Psoas muscle (tissue), 8 donors: ENCODE measurements around the gene MSL3. TPM values are rescaled to one million over a fixed set of nuclear protein-coding genes. Genes with fewer than 3 reads are reported as not detected.

Experiments
- ATAC-seq, 4 donors: fragments of 200-7000 bp; cut with Tn5 transposase; one replicate each; pipeline ENCODE4 v1.9.1; 2020; ENCODE audit warnings: moderate library complexity in 3 of 4, mild to moderate bottlenecking in 2 of 4
- DNase-seq, 2 donors: peaks; one replicate each; pipeline ENCODE4 v3.0.0-alpha.2; 2020
- H3K27ac ChIP-seq: fragments of 200-600 bp; one replicate; pipeline ENCODE4 v1.8.0; 2022
- H3K27me3 ChIP-seq, 3 donors: fragments of 200-600 bp in 1 of 3; one replicate each; pipeline versions ENCODE4 v1.6.1 to v1.8.0; 2013 to 2022; ENCODE audit warnings: low read length in 2 of 3, mild to moderate bottlenecking in 2 of 3, moderate library complexity in 1 of 3; ENCODE audit not compliant: insufficient read depth in 3 of 3
- H3K36me3 ChIP-seq, 2 donors: fragments of 200-600 bp in 1 of 2; one replicate each; pipeline versions ENCODE4 v1.6.1 to v1.8.0; 2013 to 2022; ENCODE audit warnings: low read depth in 1 of 2, mild to moderate bottlenecking in 1 of 2, moderate library complexity in 1 of 2; ENCODE audit not compliant: insufficient read depth in 1 of 2
- H3K4me1 ChIP-seq: fragments of 200-600 bp; one replicate; pipeline ENCODE4 v1.8.0; 2022
- H3K4me3 ChIP-seq: fragments of 200-600 bp; one replicate; pipeline ENCODE4 v1.8.0; 2022; ENCODE audit warnings: mild to moderate bottlenecking
- H3K9me3 ChIP-seq: fragments of 200-600 bp; one replicate; pipeline ENCODE4 v1.8.0; 2022
- WGBS, 3 donors: extraction: QIAGEN DNeasy Blood & Tissue Kit; methylation state at CpG; one replicate each; pipeline versions ENCODE4 v1.1.6 to v1.1.7; 2013; 5-methylcytosine and 5-hydroxymethylcytosine counted together
- intact Hi-C, 2 donors: fragments of 100-400 bp; cut with DNase I; formaldehyde crosslinking; loops; one replicate each; pipeline versions ENCODE4 v1.11.0 to v1.14.2; 2022
- polyA plus RNA-seq, 3 donors: library from polyadenylated mRNA; stranded (reverse); fragments of 200-250 nt; gene quantifications; one replicate each; pipeline ENCODE4 v1.2.3, GENCODE V29; 2013
- total RNA-seq, 4 donors: library from RNA; stranded (reverse); fragmentation: NEBNext Ultra II Directional in 2 of 4; extraction: Animal tissue kit (Norgen Biotek cat#: 25700) in 2 of 4; gene quantifications; one replicate each; pipeline versions ENCODE4 v1.2.1 to v1.2.4, GENCODE V29; 2021 to 2023
- TF ChIP-seq, protein P1 (sequence below): fragments of 200-600 bp; IDR thresholded peaks from one replicate; pipeline ENCODE4 v1.8.0; 2022; ENCODE audit warnings: antibody characterized with exemption
- donor health status: healthy with polysubstance abuse.
- donor health status: DM: no; HTN: no; CAD: no; lungs with moderate emphysema.
- donor health status: Bipolar disorder and iron deficiency.
- donor health status: healthy.
- donor health status: DM: yes; HTN: yes; CAD: no.
- donor health status: DM: no; HTN: no; CAD: no.
- donor health status: DM: no; HTN: no; CAD: no.
- donor health status: DM: yes; HTN: yes; CAD: no.

The MSL3 gene
- total and polyA plus RNA-seq, 7 donors, result 19.1 to 52.3 (median 21.3) TPM

- Histone ChIP-seq H3K4me3 (peak overlapping the region; percentile 75), H3K4me1 (peaks cover 9% of the 10 kb centered on the region), H3K27ac (peak overlapping the region; percentile 92), H3K36me3 (peaks cover 6 to 40% of the 10 kb centered on the region in 2 donors), H3K27me3 (no peaks in the 10 kb centered on the region), H3K9me3 (no peaks in the 10 kb centered on the region)
- intact Hi-C loops, result loop anchor here (5.0 to 10.0 kb wide), 2 partner anchors 37 to 615 kb away; no protein-coding TSS in a partner anchor
- peak; percentile 75 to 83 for DNase-seq
- WGBS, 3 donors, result 3 to 23% (median 5%) methylated on average over 13 of the region's 13 CpGs
- TF ChIP-seq, protein P1, sequence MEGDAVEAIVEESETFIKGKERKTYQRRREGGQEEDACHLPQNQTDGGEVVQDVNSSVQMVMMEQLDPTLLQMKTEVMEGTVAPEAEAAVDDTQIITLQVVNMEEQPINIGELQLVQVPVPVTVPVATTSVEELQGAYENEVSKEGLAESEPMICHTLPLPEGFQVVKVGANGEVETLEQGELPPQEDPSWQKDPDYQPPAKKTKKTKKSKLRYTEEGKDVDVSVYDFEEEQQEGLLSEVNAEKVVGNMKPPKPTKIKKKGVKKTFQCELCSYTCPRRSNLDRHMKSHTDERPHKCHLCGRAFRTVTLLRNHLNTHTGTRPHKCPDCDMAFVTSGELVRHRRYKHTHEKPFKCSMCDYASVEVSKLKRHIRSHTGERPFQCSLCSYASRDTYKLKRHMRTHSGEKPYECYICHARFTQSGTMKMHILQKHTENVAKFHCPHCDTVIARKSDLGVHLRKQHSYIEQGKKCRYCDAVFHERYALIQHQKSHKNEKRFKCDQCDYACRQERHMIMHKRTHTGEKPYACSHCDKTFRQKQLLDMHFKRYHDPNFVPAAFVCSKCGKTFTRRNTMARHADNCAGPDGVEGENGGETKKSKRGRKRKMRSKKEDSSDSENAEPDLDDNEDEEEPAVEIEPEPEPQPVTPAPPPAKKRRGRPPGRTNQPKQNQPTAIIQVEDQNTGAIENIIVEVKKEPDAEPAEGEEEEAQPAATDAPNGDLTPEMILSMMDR, result no peak
- ATAC-seq, result peak; percentile 82 to 88 (median 84)
Observed at GRCh38 chrX:11759461-11760311, 1.6 kb downstream of the MSL3 start.

DNA sequence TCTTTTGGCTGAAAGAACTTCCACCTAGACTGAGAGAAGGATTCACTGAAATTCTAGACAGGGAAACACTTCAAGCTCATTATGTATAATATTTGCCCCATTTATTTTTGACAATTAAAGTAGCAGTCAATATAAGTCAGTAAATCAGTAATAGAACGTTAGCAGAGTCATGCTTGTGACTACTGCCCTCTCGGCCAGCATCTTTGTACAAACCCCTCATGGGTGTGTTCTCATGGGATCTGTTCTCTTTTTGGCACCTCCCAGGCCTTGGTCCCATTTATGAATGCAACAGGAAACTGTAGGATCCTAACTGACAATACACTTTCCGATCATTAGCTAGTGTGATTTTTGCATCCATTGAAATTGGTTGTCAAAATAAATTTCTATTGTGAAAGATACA lies 2.9 kb downstream of the MSL3 start:
- intact Hi-C loops, result loop anchor here in 1 of 2 donors (10.0 kb wide), 1 partner anchor 616 kb away; no protein-coding TSS in a partner anchor

DNA sequence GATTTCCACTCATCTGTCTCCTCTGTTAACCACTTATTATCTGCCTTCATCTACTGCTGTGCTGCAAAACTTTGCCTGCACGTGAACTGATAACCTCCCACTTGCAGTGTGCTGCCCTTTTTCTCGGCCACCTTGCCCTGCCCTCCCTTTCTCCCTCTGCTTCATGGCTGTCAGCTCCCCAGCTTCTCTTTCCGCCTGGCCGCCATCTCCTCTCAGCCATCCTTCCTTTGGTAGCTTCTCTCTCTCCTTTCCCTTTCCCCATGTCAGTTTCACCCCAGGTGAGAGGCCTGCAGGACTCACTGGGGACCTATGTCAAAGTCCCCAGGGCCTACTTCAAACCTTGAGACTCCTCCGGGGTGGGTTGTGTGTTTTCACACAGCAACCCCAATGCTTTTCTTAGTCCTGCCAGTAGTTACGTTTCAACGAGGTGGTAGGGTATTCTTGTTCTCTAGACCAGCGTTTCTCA lies 6.6 kb downstream of the MSL3 start:
- peaks cover 11 to 84% of the 10 kb centered on the region in 2 donors for H3K36me3 ChIP-seq
- H3K4me1 ChIP-seq, result peaks cover 4% of the 10 kb centered on the region
- intact Hi-C loops, result loop anchor here in 1 of 2 donors (10.0 kb wide), 1 partner anchor 620 kb away; no protein-coding TSS in a partner anchor
- ATAC-seq (no peak), DNase-seq (no peak)
- no peak overlapping the region for H3K27ac ChIP-seq
- H3K4me3 ChIP-seq, result no peak overlapping the region
- WGBS, 3 donors, result 61 to 89% (median 83%) methylated on average over 8 of the region's 8 CpGs
- H3K9me3 ChIP-seq, result no peaks in the 10 kb centered on the region
- no peaks in the 10 kb centered on the region for H3K27me3 ChIP-seq
- TF ChIP-seq, protein P1, result no peak

More for the DNA sequence above, 2.9 kb downstream of the MSL3 start:
- Histone ChIP-seq H3K27ac (no peak overlapping the region), H3K4me1 (peaks cover 9% of the 10 kb centered on the region), H3K4me3 (peak overlapping the region; percentile 75), H3K36me3 (peaks cover 11 to 53% of the 10 kb centered on the region in 2 donors), H3K9me3 (no peaks in the 10 kb centered on the region), H3K27me3 (no peaks in the 10 kb centered on the region)
- 53 to 82% (median 62%) methylated on average over 3 of the region's 3 CpGs for WGBS, 3 donors
- no peak for DNase-seq
- no peak for ATAC-seq
- TF ChIP-seq, protein P1, result no peak

GRCh38 chrX:11765449-11765848 lies 7.4 kb downstream of the MSL3 start:
- Histone ChIP-seq H3K9me3 (no peaks in the 10 kb centered on the region), H3K27me3 (no peaks in the 10 kb centered on the region), H3K36me3 (peaks cover 11 to 86% of the 10 kb centered on the region in 2 donors), H3K4me1 (no peaks in the 10 kb centered on the region), H3K4me3 (no peak overlapping the region), H3K27ac (no peak overlapping the region)
- 87 to 94% (median 90%) methylated on average over 15 to 16 of the region's 16 CpGs for WGBS, 3 donors
- intact Hi-C loops, result loop anchor here in 1 of 2 donors (10.0 kb wide), 1 partner anchor 621 kb away; no protein-coding TSS in a partner anchor
- TF ChIP-seq, protein P1, result no peak
- no peak for ATAC-seq
- no peak for DNase-seq
